PC-3 (cell line): ENCODE measurements around the gene ITGA3. TPM values are rescaled to one million over a fixed set of nuclear protein-coding genes. Genes with fewer than 3 reads are reported as not detected.

Experiments
- ATAC-seq: fragments of 200-7000 bp; cut with Tn5 transposase; 2 replicates; pipeline ENCODE4 v1.9.1; 2020; ENCODE audit warnings: mild to moderate bottlenecking, moderate library complexity
- BruUV-seq: library from RNA; stranded (reverse); fragments of 400-500 nt; replicated peaks from 2 replicates; lab custom pipeline; 2021; lab: Mats Ljungman, UMichigan
- CTCF ChIA-PET: fragments of 300-600 bp; sonication (Branson Sonifier 250); formaldehyde crosslinking; loops from one replicate; lab custom pipeline; 2022; ENCODE audit warnings: antibody characterized with exemption; lab: Charles Lee
- POLR2A ChIA-PET: fragments of 300-600 bp; sonication (Branson Sonifier 250); formaldehyde crosslinking; loops from one replicate; lab custom pipeline; 2022; ENCODE audit warnings: antibody characterized with exemption; ENCODE audit not compliant: unreplicated experiment; lab: Charles Lee
- DNase-seq: peaks from one replicate; pipeline ENCODE4 v3.0.0-alpha.2; 2015
- H2AFZ ChIP-seq: fragments of 300-600 bp; sonication (generic); 2 replicates; pipeline ENCODE4 v1.6.0; 2016; ENCODE audit warnings: antibody characterized with exemption, low read length
- H3F3A ChIP-seq: fragments of 300-600 bp; sonication (generic); one replicate; pipeline ENCODE4 v1.6.0; 2017; ENCODE audit warnings: antibody characterized with exemption, low read length, control low read depth, mild to moderate bottlenecking; ENCODE audit not compliant: unreplicated experiment
- H3K27ac ChIP-seq: fragments of 300-600 bp; sonication (generic); 2 replicates; pipeline ENCODE4 v1.5.1; 2016; ENCODE audit warnings: mild to moderate bottlenecking, low read length
- H3K27me3 ChIP-seq: fragments of 300-600 bp; sonication (generic); 2 replicates; pipeline ENCODE4 v1.6.1; 2016; ENCODE audit warnings: low read length, mixed read lengths
- H3K36me3 ChIP-seq: fragments of 300-600 bp; sonication (generic); 2 replicates; pipeline ENCODE4 v1.6.1; 2016; ENCODE audit warnings: low read depth, mixed run types, low read length, mixed read lengths
- H3K4me1 ChIP-seq: fragments of 300-600 bp; sonication (generic); 2 replicates; pipeline ENCODE4 v1.5.1; 2016; ENCODE audit warnings: low read length; ENCODE audit not compliant: insufficient read depth
- H3K4me2 ChIP-seq: fragments of 300-600 bp; sonication (generic); 2 replicates; pipeline ENCODE4 v1.6.0; 2016; ENCODE audit warnings: low read length
- H3K4me3 ChIP-seq: fragments of 300-600 bp; sonication (generic); 2 replicates; pipeline ENCODE4 v1.5.1; 2016; ENCODE audit warnings: mild to moderate bottlenecking, low read length, mixed read lengths
- H3K79me2 ChIP-seq: fragments of 300-600 bp; sonication (generic); 2 replicates; pipeline ENCODE4 v1.6.1; 2017; ENCODE audit warnings: low read length, mixed read lengths
- H3K9ac ChIP-seq: fragments of 300-600 bp; sonication (generic); 2 replicates; pipeline ENCODE4 v1.6.0; 2016; ENCODE audit warnings: mild to moderate bottlenecking, low read length
- H3K9me2 ChIP-seq: fragments of 300-600 bp; sonication (generic); replicated peaks from 2 replicates; pipeline ENCODE4 v1.6.1; 2016; ENCODE audit warnings: mixed run types, low read length, mixed read lengths
- H3K9me3 ChIP-seq: fragments of 300-600 bp; sonication (generic); 2 replicates; pipeline ENCODE4 v1.6.1; 2016; ENCODE audit warnings: low read length, mixed read lengths
- H4K20me1 ChIP-seq: fragments of 300-600 bp; sonication (generic); 2 replicates; pipeline ENCODE4 v1.6.1; 2016; ENCODE audit warnings: low read length, mixed read lengths
- EZH2 ChIP-seq: fragments of 300-600 bp; sonication (generic); IDR thresholded peaks from one replicate; pipeline ENCODE4 v1.6.1; 2017; ENCODE audit warnings: antibody characterized with exemption, mild to moderate bottlenecking, low read length; ENCODE audit not compliant: unreplicated experiment
- EZH2phosphoT487 ChIP-seq: fragments of 300-600 bp; sonication (generic); IDR thresholded peaks from 2 replicates; pipeline ENCODE4 v1.6.1; 2018; ENCODE audit warnings: mild to moderate bottlenecking, antibody characterized with exemption, low read length, borderline replicate concordance
- intact Hi-C: fragments of 100-400 bp; cut with micrococcal nuclease; formaldehyde crosslinking; loops from 2 replicates; pipeline ENCODE4 v1.9.0; 2023
- total RNA-seq: library from RNA; depleted of rRNA; stranded (reverse); fragments of >200 nt; gene quantifications from 2 replicates; pipeline ENCODE4 v1.2.3, GENCODE V29; 2014
- TF ChIP-seq, protein P1 (sequence below): fragments of 300-600 bp; sonication (generic); conservative IDR thresholded peaks from 2 replicates; pipeline ENCODE4 v1.5.1; 2017; ENCODE audit warnings: antibody characterized with exemption, low read depth, mild to moderate bottlenecking, low read length

Gene ITGA3
- total RNA-seq, 1 experiment from 2014 or later = 598 TPM

DNA sequence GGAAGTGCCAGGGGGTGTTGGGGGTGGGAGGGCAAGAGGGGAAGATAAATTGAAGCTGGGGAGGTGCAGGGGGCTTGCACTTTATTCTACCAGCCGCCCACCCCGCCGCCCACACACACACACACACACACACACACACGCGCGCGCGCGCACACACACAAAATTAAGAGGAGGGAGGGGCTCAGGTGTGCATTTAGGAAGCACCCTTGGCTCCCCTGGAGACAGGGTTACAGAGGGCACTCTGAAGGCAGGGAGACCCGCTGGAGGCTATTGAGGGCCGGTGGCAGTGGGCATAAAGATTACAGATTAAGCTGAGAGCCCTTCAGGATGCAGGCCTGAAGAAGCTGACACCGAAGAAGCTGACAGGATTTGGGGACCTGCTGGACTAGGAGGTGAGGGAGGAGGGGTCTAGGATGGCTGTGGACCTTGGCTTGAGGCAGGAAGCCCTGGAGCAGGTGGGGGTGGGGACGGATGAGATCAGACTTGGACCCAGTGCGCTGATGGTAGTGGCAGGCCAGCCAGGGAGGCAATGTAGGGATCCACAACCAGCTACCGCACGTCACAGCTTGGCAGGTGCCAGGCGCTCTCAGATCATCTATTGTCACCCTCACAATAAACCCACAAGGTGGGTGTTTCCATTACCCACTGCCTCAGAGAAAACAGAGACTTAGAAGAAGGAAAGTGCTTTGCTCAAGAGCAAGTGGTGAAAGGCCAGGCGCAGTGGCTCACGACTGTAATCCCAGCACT is 74.8 kb downstream of the ITGA3 start:
- Histone ChIP-seq H3K4me1 (peaks cover 3% of the 10 kb centered on the region; the same call in 1 of the 2 replicates), H3K27ac (no peak overlapping the region), H3K9me3 (no peaks in the 10 kb centered on the region), H3K9me2 (no peaks in the 10 kb centered on the region), H3K4me3 (peak overlapping the region; percentile 71; the same call in 1 of the 2 replicates), H3K9ac (no peak overlapping the region), H4K20me1 (no peaks in the 10 kb centered on the region), H3K36me3 (peaks cover 10% of the 10 kb centered on the region; the same call in 1 of the 2 replicates), H3K27me3 (peaks cover 17% of the 10 kb centered on the region), H3K4me2 (peak overlapping the region; percentile 95; the same call in 1 of the 2 replicates), H3F3A (no peaks in the 10 kb centered on the region), H2AFZ (no peak overlapping the region), H3K79me2 (no peaks in the 10 kb centered on the region)
- DNase-seq (no peak), ATAC-seq (no peak; the same call in 1 of the 2 replicates)
- POLR2A ChIA-PET = interaction anchor here (1.2 kb wide), 1 partner anchor 21 kb away, joined by 18 read pairs; no protein-coding TSS in a partner anchor
- intact Hi-C loops = no loop called here
- TF ChIP-seq EZH2phosphoT487 (no peak), EZH2 (no peak)
- TF ChIP-seq, protein P1, sequence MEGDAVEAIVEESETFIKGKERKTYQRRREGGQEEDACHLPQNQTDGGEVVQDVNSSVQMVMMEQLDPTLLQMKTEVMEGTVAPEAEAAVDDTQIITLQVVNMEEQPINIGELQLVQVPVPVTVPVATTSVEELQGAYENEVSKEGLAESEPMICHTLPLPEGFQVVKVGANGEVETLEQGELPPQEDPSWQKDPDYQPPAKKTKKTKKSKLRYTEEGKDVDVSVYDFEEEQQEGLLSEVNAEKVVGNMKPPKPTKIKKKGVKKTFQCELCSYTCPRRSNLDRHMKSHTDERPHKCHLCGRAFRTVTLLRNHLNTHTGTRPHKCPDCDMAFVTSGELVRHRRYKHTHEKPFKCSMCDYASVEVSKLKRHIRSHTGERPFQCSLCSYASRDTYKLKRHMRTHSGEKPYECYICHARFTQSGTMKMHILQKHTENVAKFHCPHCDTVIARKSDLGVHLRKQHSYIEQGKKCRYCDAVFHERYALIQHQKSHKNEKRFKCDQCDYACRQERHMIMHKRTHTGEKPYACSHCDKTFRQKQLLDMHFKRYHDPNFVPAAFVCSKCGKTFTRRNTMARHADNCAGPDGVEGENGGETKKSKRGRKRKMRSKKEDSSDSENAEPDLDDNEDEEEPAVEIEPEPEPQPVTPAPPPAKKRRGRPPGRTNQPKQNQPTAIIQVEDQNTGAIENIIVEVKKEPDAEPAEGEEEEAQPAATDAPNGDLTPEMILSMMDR = no peak
- BruUV-seq = no TSS peak
- CTCF ChIA-PET = no interaction called here

DNA sequence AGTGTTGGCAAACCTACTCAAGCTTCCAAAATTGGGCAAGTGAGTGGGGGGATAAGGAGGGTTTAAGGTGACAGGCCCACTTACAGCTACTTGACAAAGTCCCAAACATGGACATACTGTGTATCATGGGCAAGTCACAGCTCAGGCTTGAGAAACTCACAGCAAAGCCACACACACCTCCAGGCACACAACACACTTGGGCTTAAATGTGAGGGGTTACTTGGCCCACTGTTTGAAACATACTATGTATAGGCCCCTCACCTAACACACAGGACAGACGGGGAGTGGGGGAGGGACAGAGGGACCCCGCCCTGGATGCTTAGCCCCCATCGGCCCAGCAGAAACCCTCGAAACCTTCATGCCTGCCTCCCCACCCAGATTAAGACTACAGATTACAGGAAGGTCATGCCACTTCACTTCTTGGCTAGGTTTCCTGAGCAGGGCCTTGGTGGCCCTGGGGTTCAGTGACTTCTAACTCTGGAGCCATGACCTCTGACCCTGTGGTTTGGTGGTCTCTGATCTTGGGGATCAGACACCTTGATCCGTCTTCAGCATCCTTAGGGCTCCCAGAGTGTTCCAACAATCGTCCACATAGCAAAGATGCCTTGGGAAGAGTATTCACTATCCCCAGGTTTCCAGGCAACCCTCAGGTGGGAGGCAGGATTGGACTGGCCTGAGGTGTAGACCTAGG is 76.3 kb downstream of the ITGA3 start:
- H3K79me2 ChIP-seq = no peaks in the 10 kb centered on the region
- H2AFZ ChIP-seq = no peak overlapping the region
- H3K36me3 ChIP-seq = peaks cover 18% of the 10 kb centered on the region; the same call in 1 of the 2 replicates
- DNase-seq (no peak), ATAC-seq (no peak)
- H3K27me3 ChIP-seq = peaks cover 17% of the 10 kb centered on the region
- no peak overlapping the region for H3K27ac ChIP-seq
- intact Hi-C loops = no loop called here
- H3K4me2 ChIP-seq = no peak overlapping the region
- ChIA-PET CTCF (no interaction called here), POLR2A (interaction anchor here (0.6 to 1.2 kb wide), 3 partner anchors 13 to 201 kb away, joined by 3 to 18 read pairs (median 3); no protein-coding TSS in a partner anchor)
- H3K9ac ChIP-seq = no peak overlapping the region
- no peaks in the 10 kb centered on the region for H3F3A ChIP-seq
- TF ChIP-seq, protein P1 = no peak
- no peak for TF ChIP-seq EZH2
- TF ChIP-seq EZH2phosphoT487 = no peak
- no peaks in the 10 kb centered on the region for H3K9me2 ChIP-seq
- no peak overlapping the region for H3K4me3 ChIP-seq
- H3K9me3 ChIP-seq = no peaks in the 10 kb centered on the region
- peaks cover 3% of the 10 kb centered on the region; the same call in 1 of the 2 replicates for H3K4me1 ChIP-seq
- no TSS peak for BruUV-seq
- H4K20me1 ChIP-seq = no peaks in the 10 kb centered on the region
